Neural progenitor cell (in vitro differentiated cells): Measurements from ENCODE around the gene MTCP1.

ENCODE experiments used
- EZH2phosphoT487 ChIP-seq: fragments of 200-600 bp; sonication (generic); IDR thresholded peaks from 2 replicates; pipeline ENCODE4 v1.6.1; 2017; ENCODE audit warnings: antibody characterized with exemption
- TF ChIP-seq, protein P1 (sequence below): fragments of 200-600 bp; sonication (generic); IDR thresholded peaks from 2 replicates; pipeline ENCODE4 v1.5.1; 2017; ENCODE audit warnings: antibody characterized with exemption, mild to moderate bottlenecking

DNA sequence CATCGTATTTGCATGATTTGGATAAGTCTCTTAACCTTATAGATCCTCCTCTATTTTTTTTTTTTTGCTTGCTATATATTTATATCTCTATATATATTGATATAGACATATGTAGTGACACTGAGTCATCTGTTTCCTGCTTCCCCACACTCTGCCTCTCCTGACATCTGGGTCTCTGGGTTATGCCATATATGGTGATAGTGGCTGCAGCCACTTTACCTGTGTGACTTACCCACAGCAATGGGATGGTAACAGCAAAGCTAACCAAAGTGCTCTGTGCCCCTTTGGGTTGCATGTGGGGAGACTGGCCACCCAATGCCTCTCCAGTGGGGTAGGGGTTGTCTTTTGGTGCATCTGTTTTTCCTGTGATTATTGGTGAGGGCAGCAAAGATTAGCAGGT is 14.5 kb downstream of the MTCP1 start:
- TF ChIP-seq, protein P1, sequence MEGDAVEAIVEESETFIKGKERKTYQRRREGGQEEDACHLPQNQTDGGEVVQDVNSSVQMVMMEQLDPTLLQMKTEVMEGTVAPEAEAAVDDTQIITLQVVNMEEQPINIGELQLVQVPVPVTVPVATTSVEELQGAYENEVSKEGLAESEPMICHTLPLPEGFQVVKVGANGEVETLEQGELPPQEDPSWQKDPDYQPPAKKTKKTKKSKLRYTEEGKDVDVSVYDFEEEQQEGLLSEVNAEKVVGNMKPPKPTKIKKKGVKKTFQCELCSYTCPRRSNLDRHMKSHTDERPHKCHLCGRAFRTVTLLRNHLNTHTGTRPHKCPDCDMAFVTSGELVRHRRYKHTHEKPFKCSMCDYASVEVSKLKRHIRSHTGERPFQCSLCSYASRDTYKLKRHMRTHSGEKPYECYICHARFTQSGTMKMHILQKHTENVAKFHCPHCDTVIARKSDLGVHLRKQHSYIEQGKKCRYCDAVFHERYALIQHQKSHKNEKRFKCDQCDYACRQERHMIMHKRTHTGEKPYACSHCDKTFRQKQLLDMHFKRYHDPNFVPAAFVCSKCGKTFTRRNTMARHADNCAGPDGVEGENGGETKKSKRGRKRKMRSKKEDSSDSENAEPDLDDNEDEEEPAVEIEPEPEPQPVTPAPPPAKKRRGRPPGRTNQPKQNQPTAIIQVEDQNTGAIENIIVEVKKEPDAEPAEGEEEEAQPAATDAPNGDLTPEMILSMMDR: no peak
- TF ChIP-seq EZH2phosphoT487: no peak
